HG03432 (cell line): ENCODE data around the gene CACTIN.
"Not testable (repeated sequence)": the region's sequence is repeated elsewhere in the genome, so short reads cannot be mapped to it uniquely, and the experiment has no call there.

Experiments used
- ATAC-seq: cut with Tn5 transposase; IDR thresholded peaks from one replicate; pipeline ENCODE4 v1.9.1; 2021; ENCODE audit warnings: mild to moderate bottlenecking, moderate library complexity; ENCODE audit not compliant: unreplicated experiment

The CACTIN gene

GRCh38 chr19:3626473-3627350 is at the start of gene CACTIN:
CACTIN (minus strand) TSS chr19:3626790; CDS start chr19:3626762, 28 bp downstream.
- peak; percentile 82 for ATAC-seq

GRCh38 chr19:3674784-3675543 is 48.4 kb upstream of the CACTIN start:
- ATAC-seq = no peak

DNA sequence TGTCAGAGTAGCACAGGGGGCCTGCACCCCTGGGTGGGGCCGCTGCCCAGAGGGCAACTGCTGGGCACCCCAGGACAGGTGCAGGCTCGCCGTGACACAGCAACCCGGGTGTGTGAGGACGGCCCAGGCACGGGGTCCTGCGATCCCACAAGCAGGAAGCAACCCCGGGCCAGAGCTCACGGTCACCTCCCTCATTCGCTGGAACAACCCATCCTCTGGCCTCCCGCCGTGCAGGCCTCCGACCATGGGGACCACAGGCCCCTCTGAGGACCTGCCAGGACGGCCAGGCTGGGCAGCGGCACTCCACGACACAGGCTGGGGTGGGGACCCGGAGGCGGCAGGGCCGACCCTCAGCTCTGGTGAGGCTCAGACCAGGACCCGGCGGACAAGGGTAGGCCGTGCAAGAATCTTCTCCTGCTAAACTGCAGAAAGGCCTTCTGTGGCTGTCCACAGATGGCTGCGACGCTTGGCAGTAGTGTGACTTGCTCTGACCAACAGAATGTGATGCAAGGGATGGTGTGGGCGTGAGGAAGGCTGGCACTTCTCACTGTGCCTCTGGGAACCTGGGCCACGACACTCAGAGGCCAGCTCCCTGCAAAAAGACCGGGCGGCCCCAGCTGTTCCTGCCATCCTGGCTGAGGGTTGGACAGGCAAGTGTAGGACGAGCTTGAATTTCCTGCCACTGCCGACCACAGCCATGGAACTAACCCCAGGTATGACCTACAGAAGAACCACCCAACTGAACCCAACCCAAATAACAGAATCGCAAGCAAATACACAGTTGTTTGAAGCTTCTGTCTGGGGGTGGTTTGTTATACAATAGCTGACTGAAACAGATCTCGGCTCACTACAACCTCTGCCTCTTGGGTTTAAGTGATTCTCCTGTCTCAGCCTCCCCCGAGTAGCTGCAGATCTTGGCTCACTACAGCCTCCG is 47.2 kb upstream of the CACTIN start:
- no peak for ATAC-seq

GRCh38 chr19:3672993-3673392 is 46.4 kb upstream of the CACTIN start:
- ATAC-seq = no peak

DNA sequence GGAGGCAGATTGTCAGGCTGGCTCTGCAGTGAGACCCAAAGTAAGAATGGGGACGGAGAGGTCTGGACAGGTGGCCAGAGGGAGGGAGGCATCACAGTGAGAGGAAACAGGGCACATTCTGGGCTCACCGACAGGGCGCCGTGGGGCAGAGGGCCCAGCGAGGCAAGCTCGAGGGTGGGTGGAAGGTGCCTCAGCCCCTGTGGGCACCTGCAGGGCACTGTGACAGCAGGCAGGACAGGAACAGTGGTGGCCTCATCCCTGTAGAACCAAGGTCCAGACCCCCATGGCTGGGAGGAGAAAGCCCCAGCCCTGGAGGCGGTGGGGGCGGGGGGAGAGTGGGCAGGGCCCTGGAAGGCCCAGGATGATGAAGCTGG is 46.0 kb upstream of the CACTIN start:
- ATAC-seq = no peak

GRCh38 chr19:3671680-3672574 is 45.3 kb upstream of the CACTIN start:
- no peak for ATAC-seq

- ATAC-seq = no peak
These were observed 44.4 kb upstream of the CACTIN start for GRCh38 chr19:3670796-3671679.

GRCh38 chr19:3669947-3670795 is 43.6 kb upstream of the CACTIN start:
- ATAC-seq = no peak

DNA sequence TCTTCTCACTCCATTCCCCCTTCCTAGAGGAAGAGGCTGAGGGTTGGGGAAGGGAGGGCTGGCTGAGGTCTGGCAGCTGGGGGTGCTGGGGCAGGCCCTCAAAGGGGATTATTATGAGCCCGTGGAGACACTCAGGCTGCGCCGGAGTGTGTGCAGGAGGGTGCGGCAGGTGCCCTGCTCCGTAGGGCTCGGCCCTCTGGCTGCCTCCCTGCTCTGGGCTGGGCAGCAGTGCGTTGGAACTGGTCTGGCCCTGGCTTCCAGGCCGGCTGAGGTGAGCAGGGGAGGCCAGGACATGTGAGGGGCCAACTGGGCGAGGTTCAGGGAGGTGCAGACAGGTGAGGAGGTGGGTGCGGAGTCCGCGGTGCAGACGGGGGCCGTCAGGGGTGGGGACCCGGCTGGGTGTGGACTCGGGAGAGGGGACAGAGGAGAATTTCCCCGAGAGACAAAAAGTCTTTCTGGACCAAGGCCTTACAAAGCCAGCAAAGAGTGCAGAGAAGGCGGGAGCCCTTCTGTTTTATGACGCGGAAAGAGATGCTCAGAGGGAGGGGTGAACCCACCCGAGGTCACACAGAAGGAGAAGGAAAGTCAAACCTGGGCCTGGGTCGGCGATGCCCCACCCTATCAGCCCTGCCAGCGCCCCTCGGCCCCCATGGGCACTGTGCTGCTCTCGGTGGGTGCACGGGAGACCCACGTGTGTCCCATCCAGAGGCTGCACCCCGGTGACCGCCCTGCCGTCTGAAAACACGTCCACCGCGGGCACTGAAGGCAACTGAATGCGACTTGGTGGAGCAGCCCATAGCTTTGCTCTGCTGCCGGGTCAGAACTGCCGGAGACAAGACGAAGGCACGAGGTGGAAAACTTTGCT is 42.7 kb upstream of the CACTIN start:
- no peak for ATAC-seq

GRCh38 chr19:3668331-3669081 is 41.9 kb upstream of the CACTIN start:
- ATAC-seq = no peak

- no peak for ATAC-seq
These were observed 41.2 kb upstream of the CACTIN start for GRCh38 chr19:3667766-3668165.

- ATAC-seq = no peak
These were observed 40.5 kb upstream of the CACTIN start for GRCh38 chr19:3667037-3667638.

GRCh38 chr19:3666545-3666856 is 39.9 kb upstream of the CACTIN start:
- ATAC-seq = not testable (repeated sequence)

DNA sequence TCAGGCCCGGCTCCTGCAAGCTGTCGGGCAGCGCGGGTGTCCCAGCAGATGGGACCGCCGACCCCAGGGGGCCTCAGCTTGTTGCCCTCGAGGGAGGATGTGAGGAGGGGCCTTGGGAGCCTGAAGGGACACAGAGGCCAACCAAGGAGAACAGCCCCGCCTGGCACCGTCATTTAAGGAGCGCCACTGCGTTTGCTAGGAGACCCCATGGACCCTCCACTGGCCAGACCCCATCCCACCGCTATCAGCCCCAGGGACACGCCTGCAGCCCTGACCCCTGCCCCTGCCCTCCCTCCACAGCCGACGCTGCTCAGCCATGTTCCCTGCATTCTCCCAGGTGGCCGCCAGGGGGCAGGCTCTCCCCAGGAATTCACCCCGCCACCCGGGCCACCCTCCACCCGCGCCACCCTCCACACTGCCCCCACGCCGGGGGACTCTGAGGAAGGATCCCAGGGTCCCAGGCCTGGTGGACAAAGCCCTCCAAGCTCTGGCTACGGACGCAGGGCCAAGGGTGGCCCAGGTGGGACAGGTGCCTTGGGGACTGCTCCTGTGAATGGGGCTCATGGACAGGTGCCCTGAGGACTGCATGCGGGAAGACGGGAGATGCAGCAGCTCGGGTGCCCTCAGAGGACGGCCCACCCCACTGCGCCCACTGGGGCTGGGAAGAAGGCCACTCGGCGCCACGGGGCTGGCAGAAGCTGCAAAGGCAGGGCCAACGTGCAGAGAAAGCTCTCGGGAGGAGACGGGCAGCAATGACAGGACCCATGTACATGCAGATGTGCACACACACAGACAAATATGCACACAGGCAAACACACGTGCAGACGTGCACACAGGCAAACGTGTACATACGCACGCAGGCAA is 39.3 kb upstream of the CACTIN start:
- no peak for ATAC-seq
